Hepatocyte (in vitro differentiated cells): ENCODE data around the gene DBF4B.

Source experiments
- EZH2 ChIP-seq: fragments of 200-600 bp; sonication (generic); IDR thresholded peaks from 2 replicates; pipeline ENCODE4 v1.6.1; 2016; ENCODE audit warnings: antibody characterized with exemption, mild to moderate bottlenecking, borderline replicate concordance
- EZH2phosphoT487 ChIP-seq: fragments of 200-600 bp; sonication (generic); IDR thresholded peaks from one replicate; pipeline ENCODE4 v1.6.1; 2018; ENCODE audit warnings: antibody characterized with exemption, mild to moderate bottlenecking, low read depth, moderate library complexity; ENCODE audit not compliant: unreplicated experiment, severe bottlenecking
- TF ChIP-seq, protein P1 (sequence below): fragments of 200-600 bp; sonication (generic); IDR thresholded peaks from 2 replicates; pipeline ENCODE4 v1.5.1; 2016; ENCODE audit warnings: antibody characterized with exemption, mild to moderate bottlenecking; ENCODE audit not compliant: poor library complexity

DNA sequence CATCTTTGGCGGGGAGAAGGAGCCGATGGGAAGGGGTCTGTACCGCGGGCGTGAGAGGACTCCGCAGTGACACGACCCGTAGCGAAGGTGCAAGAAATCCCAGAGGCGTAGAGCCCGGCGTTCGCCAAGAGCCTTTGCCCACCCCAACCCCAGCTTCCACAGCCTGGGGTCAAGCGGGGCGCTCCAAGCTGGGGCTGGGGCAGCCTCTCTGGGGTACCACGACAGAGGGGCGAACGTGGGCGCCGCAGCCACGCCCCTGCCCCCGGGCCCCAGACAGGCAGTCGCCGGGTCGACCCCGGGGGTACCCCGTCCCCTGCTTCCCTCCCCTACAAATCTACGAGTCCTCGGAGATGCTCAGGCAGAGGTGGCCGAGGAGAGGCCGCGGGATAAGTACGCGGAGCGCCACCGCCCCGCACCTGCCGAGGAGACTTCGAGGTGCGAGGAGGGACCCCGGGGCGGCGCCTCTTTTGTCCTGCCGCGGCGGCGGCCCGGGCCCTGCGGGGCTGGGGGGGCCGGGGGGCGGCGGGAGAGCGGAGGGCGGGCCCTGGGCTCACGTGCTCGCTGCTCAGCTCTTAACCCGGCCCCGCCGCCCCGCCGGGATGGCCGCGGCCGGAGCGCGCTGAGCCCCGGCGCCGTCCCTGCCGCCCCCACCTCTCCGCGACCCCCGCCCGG lies 50.1 kb downstream of the DBF4B start, which contains the start of gene ADAM11:
- no peak for TF ChIP-seq EZH2
- TF ChIP-seq, protein P1, sequence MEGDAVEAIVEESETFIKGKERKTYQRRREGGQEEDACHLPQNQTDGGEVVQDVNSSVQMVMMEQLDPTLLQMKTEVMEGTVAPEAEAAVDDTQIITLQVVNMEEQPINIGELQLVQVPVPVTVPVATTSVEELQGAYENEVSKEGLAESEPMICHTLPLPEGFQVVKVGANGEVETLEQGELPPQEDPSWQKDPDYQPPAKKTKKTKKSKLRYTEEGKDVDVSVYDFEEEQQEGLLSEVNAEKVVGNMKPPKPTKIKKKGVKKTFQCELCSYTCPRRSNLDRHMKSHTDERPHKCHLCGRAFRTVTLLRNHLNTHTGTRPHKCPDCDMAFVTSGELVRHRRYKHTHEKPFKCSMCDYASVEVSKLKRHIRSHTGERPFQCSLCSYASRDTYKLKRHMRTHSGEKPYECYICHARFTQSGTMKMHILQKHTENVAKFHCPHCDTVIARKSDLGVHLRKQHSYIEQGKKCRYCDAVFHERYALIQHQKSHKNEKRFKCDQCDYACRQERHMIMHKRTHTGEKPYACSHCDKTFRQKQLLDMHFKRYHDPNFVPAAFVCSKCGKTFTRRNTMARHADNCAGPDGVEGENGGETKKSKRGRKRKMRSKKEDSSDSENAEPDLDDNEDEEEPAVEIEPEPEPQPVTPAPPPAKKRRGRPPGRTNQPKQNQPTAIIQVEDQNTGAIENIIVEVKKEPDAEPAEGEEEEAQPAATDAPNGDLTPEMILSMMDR: no peak
- no peak for TF ChIP-seq EZH2phosphoT487
